NOMO-1 treated with DMSO at 0.1 percent for 48 hours (cell line): ENCODE results near the gene TGM5.
A peak's percentile ranks its signal among the peaks of the same experiment; 100 is the strongest.
"Not testable (repeated sequence)": the region's sequence is repeated elsewhere in the genome, so short reads cannot be mapped to it uniquely, and the experiment has no call there.

Experiments
- DNase-seq: peaks from one replicate; lab custom pipeline; 2025; ENCODE audit not compliant: unreplicated experiment; lab: John Stamatoyannopoulos, UW

The TGM5 gene

GRCh38 chr15:43198556-43198955 is 68.2 kb downstream of the TGM5 start:
- not testable (repeated sequence) for DNase-seq

DNA sequence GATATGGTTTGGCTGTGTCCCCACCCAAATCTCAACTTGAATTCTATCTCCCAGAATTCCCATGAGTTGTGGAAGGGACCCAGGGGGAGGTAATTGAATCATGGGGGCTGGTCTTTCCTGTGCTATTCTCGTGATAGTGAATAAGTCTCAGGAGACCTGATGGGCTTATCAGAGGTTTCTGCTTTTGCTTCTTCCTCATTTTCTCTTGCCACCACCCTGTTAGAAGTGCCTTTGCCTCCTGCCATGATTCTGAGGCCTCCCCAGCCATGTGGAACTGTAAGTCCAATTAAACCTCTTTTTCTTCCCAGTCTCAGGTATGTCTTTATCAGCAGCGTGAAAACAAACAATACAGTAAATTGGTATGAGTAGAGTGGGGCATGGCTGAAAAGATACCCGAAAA is 69.0 kb downstream of the TGM5 start:
- DNase-seq = not testable (repeated sequence)

DNA sequence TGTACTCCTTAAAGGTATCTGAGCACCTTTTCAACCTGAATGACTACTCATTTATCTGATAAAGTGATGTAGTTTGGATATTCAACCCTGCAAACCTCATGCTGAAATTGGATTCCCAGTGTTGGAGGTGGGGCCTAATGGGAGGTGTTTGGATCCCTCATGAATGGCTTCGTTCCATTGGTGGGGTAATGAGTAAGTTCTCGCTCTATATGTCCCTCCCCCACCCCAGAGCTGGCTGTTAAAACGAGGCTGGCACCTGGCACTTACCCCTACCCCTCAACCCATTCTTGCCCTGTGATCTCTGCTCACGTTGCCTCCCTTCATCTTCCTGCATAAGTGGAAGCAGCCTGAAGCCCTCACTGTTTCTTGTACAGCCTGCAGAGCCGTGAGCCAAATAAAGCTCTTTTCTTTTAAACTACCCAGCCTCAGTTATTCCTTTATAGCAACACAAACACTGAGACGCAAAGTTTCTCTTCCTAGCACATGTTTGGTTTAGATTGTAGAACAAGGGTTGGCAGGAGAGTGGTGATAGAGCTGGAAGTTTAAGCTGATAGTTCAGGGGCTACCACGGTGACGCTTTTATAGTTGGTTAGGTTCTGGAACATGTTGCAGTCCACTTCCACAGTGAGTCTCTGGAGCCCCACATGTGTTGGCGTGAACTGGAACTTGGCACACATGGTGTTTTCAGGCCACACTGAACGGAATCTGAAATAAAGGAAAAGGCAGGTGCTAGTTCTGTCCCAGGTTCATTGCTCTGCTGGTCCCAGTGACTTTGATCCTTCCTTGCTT is 69.8 kb downstream of the TGM5 start:
- DNase-seq = no peak

GRCh38 chr15:43194795-43195194 is 71.9 kb downstream of the TGM5 start:
- DNase-seq = no peak

DNA sequence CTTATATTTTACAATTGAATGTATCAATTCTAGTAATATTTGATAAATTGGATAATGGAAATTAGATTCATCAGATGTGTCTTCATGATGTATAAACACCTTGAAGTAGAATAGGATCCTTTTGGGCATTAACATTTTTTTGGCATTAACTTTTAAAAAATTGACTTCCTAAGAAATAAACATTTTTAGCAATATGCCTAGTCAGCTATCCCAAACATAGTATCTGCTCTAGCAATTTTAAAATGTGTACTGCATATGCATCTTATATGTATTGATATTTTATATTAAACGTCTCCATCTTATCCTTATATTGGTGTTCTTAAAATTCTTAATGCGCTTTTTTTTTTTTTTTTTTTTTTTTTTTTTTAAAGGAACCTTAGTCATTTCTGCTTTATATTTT is 73.0 kb downstream of the TGM5 start:
- no peak for DNase-seq

DNA sequence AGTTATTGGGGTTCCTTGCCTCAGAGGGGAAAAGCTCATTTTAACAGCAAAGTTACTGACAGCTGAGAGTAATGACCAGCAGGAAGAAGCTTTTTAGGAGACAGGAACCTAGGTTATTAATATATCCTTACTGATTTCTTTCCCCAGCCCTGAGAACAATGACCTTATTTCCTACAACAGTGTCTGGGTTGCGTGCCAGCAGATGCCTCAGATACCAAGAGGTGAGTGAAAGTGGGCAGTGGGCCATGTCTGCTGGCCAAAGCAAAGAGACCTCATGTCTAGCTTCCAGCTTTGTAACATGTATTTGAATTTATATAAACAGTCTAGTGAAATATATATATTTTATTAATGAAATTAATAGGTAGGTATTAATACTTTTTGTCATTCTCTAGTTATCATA is 76.5 kb downstream of the TGM5 start:
- DNase-seq = no peak

DNA sequence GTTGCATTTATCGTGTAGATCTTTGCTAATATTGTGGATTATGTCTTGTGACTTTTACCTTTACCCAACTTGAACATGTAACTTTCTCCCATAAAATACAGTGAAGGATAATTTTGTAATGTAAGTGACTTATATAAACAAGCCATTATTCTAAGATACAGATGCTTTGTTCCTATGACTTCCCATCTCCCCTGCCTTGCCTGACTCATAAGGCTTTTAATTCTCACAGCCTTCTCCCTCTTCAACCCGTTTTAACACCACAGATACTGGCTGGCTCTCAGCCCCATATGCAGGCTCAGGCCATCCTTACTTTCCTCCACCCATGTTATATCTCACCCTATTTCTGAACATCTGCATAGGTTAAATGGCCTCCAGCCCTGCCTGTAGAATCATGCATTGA is 77.4 kb downstream of the TGM5 start:
- DNase-seq = no peak

- DNase-seq = peak; percentile 68
Measured at GRCh38 chr15:43187544-43188155, 79.1 kb downstream of the TGM5 start.

- peak; percentile 51 for DNase-seq
Measured at GRCh38 chr15:43186003-43186353, 80.8 kb downstream of the TGM5 start.

DNA sequence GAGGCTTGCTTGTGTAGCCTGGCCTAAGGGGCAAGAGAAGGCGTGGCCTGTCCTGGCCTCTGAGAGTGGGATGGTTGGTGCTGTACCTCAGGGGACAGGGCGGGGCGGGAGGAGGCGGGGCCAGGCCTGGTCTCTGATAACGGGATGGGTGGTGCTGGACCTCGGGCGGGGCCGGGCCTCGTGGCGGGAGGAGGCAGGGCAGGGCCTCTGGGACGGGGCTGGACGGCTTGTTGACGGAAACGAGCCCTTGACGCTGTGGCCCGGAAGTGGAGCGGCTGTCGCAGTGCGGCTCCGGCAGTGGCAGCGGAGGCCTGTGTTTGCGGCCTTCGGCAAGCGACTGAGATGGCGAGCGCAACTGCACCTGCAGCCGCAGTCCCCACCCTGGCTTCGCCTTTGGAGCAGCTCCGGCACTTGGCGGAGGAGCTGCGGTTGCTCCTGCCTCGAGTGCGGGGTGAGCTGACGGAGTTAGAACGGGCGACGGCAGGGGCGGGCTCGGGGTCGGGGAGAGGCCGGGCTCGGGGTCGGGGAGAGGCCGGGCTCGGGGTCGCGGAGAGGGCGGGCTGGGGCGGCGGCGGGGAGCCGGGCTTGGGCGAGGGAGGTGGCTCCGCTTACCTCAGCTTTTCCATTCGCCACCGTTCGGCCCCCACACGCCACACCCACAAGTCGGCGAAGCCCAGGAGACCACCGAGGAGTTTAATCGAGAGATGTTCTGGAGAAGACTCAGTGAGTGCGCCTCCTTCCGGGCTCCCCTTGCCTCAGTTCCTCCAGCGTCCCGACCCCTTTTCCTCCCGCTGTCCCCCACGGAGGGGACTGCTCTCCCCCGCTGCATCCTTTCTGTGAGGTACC is 81.3 kb downstream of the TGM5 start, which contains the start of gene CCNDBP1:
Gene CCNDBP1, plus strand, starts transcription at position 247 of the 846 bp plus-strand sequence. Its CDS starts 96 bp downstream, at position 343.
- DNase-seq = peak; percentile 94

DNA sequence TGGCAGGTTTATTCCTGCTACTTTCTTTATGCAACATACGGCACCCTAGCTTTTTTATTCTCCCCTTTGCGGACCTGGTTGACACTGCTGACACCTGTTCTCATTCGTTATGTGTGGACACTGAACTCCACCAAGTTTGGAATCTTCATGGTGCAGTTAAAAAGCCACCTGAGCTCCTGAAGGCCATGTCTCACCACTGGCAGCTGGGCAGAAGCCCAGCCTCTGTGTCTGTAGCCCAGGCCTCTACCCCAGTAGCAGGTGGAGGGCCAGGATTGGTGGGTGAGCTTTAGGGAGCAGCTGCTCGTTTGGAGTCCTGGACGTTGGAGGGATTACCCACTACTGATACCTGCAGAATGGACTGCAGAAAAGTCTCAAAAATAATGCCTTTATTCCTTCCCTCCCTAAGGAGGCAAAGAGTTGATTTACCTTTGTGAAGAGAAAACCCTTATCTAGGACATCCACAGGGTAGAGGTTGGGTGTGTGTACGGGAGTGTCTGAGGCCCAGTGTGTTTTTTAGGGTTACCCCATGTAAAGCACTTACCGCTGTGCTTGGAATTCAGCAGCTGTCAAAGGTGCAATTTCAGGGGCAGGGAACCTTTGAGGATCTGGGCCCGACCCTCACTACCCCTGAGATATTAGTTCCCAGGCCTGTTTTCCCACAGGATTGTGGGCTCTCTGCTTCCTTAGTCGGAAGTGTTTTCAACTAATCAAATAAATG is 82.2 kb downstream of the TGM5 start:
- DNase-seq = no peak

DNA sequence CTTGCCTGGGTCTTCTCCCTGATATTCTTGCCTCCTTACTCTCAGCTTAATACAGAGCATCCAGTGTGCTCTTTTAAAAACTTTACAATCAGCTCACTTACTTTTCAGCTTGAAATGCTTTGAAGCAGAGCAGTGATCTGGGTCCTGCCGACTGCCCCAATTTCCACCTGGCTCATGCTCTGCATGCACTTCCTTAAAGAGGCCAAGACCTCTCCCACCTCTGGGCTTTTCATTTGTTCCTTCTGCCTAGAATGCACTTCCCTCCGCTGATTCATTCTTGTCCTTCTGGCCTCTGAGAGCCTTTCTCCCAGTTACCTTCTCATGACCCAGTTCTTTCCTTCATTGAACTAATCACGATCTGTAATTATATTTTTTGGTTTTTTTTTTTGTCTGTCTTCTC is 83.5 kb downstream of the TGM5 start:
- no peak for DNase-seq
